ENCODE measurements around the gene YWHAH. TPM values are rescaled to one million over a fixed set of nuclear protein-coding genes. Genes with fewer than 3 reads are reported as not detected.

YWHAH gene
- total RNA-seq, 1 experiment from 2014 or later = 126 TPM

DNA sequence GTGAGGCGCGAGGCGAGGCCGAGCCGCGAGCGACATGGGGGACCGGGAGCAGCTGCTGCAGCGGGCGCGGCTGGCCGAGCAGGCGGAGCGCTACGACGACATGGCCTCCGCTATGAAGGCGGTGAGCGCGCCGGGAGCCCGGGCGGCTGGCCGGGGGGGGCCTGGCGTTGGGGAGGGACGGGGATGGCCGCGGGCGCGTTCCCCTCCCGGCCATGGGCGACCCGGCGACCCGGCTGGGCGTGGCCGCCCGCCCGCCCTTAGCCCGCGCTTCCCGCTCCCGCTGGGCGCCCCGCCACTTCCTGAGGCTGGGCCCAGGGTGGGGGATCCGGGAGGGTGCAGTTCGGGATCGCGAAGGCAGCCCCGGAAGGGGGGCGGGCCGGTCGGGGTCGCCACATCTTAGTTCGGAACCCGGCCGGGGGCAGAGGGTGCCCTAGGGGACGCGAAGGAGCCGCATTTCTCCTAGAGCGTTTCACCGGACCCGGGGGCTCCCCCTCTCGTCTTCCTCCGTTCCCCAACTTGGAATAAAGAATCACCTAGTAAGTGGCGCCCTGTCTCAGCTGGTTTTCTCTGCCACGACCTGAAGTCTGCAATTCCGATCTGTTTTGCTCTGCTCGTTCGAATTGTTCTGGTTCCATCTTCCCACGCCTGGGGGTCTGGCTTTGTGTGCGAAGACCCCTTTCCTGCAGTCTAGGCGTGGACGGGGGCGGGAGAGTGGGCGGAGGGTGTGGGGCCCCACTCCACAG, 536 bp downstream of the YWHAH start:
- in situ Hi-C loops (cut with HindIII; ENCODE audit: low sequenced_read_pairs) = no loop called here

GRCh38 chr22:31945443-31945855, 1.1 kb downstream of the YWHAH start:
- DNase-seq (ENCODE audit: low spot score) = no peak
- in situ Hi-C loops (cut with HindIII; ENCODE audit: low sequenced_read_pairs) = no loop called here

More for the DNA sequence above, 536 bp downstream of the YWHAH start:
- peak; percentile 38 for DNase-seq (ENCODE audit: low spot score)

DNA sequence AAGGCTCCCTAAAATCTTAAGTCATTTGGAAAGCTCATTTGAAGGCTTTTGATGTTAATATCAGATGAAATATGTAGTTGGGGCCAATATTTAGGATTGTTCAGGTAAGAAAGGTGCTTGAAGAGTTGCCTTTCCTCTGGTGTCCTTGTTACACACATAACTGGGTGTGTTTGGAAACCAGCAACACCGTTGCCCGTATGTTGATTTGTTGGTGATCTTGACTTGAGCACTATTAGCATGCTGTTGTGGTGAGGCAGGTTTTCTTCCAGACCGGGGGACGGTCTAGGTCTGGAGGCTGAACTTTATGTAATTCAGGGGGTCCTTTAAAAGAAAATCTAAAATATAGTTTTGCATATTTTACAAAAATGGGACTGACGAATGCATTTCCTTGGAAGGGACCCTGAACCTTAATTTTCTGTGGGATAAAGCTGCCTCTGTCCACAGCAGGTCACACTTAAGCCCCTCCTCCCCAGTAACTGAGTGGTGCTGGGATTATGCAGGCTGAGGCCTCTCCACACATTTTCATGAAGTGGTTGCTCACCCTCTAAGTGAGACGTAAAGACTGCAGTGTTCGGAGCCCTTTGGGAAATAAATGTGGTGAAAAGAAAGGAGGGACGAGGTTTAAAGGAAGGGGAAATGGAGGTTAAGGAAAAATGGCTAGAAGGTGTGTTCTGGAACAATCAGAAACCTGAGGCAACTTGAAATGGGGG, 1.8 kb downstream of the YWHAH start:
- in situ Hi-C loops (cut with HindIII; ENCODE audit: low sequenced_read_pairs) = no loop called here
- peak; percentile 74 for DNase-seq (ENCODE audit: low spot score)

DNA sequence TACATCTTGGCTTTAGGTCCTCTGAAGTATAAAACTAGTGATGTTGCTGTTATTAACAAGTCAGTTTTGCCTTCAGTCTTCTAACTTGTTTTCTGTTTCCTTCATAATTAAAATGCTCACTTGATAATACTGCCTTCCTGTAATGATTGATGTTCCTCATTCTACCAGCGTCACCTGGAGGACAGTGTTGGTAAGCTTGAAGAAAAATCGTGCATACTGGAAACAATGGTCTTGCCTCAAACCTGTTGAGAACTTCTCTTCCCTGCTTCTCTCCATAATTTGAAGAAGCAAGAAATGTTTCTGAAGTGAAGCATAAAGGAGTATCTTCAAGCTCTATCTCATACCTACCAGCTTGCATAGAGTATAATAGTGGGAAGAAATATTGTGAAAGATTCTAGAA, 3.0 kb downstream of the YWHAH start:
- in situ Hi-C loops (cut with HindIII; ENCODE audit: low sequenced_read_pairs) = no loop called here
- DNase-seq (ENCODE audit: low spot score) = peak; percentile 87

- no peak for DNase-seq (ENCODE audit: low spot score)
- in situ Hi-C loops (cut with HindIII; ENCODE audit: low sequenced_read_pairs) = no loop called here
Observed at GRCh38 chr22:31948002-31948401, 3.7 kb downstream of the YWHAH start.

DNA sequence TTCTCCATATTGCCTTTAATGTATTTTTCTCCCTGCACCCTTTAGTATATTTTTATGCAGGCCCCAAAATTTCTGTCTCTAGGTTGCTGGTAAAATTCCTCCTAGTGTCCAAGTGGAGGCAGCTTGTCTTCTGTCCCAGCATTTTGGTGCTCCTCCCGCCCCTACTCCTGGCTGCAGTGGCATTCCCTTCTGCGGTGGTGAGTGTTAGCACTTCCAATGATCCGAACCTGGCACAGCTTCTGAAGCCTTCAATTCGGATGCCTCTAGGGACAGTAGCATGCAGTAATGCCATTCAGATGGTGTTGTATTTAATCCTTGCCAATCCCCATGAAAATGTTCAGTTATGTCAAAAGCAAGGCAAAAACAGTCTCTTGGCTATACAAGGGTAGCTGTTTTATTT, 5.9 kb downstream of the YWHAH start:
- in situ Hi-C loops (cut with HindIII; ENCODE audit: low sequenced_read_pairs) = loop anchor here (10.0 to 25.0 kb wide), 2 partner anchors 135 to 238 kb away; no protein-coding TSS in a partner anchor

DNA sequence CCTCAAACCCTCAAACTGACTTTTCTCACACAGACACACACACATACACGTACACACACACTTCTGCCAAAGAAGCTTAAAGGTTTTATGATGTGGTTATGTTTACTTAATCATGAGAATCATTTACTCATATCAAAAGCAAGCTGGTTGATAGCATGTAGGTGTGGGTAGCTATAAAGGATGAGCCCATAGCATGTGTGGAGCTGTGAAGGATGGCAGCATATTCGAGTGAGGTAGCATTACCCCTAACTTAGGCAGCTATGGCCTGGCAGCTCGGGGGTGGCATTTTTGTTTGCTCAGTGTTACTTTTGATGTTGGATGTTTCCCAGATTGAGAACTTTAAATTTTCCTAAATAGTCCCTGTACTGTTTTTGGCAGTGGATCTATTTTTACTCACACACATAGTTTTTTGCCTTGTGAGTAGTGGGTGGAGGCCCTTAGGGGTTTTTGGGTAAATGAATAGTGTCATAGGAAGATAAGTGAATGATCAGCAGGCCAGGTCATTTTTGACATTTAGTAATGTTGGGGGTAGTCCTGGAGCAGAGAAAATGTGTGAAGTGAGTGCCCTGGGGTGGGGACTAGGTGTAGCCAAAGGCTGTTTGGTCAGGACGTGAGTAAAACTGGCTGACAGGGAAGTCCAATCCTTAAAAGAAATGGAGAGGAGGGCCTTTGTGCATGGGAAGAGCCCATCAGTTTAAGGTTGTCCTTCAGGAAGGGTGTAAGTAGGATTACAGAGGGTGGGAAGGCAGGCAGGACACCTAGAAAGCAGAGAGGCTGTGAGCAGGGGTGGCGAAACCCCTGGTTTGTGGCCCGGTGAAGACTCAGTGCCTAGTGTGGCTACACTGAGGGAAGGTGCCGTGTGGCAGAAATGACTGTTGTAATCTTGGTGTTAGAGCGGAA, 7.1 kb downstream of the YWHAH start:
- in situ Hi-C loops (cut with HindIII; ENCODE audit: low sequenced_read_pairs) = loop anchor here (10.0 to 25.0 kb wide), 2 partner anchors 137 to 239 kb away; no protein-coding TSS in a partner anchor

More for the DNA sequence above, 5.9 kb downstream of the YWHAH start:
- DNase-seq (ENCODE audit: low spot score) = peak; percentile 64

GRCh38 chr22:31952094-31952401, 7.7 kb downstream of the YWHAH start:
- in situ Hi-C loops (cut with HindIII; ENCODE audit: low sequenced_read_pairs) = loop anchor here (10.0 to 25.0 kb wide), 2 partner anchors 137 to 240 kb away; no protein-coding TSS in a partner anchor

More for the DNA sequence above, 7.1 kb downstream of the YWHAH start:
- DNase-seq (ENCODE audit: low spot score) = no peak

GRCh38 chr22:31952472-31952871, 8.1 kb downstream of the YWHAH start:
- no peak for DNase-seq (ENCODE audit: low spot score)
- in situ Hi-C loops (cut with HindIII; ENCODE audit: low sequenced_read_pairs) = loop anchor here (10.0 to 25.0 kb wide), 2 partner anchors 138 to 240 kb away; no protein-coding TSS in a partner anchor

More at GRCh38 chr22:31952094-31952401, 7.7 kb downstream of the YWHAH start:
- no peak for DNase-seq (ENCODE audit: low spot score)

DNA sequence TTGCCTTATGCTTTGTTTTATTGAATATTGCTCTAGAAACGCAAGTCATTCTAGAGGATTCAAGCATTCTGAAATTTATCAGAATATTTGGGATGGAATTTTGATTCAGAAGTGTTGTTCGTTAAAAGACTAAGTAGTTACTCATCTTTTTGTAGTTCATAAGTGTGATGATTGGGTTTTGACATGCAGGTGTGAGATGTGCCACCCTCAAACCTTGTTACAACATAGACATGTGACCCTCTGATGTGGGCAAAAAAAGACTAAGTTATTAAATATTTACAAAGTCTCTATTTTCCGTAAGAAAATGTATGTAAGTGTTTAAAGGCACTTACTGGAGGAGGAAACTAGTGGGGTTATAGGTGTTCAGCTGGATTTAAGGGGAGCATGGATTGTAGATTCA, 8.9 kb downstream of the YWHAH start:
- in situ Hi-C loops (cut with HindIII; ENCODE audit: low sequenced_read_pairs) = loop anchor here (10.0 to 25.0 kb wide), 2 partner anchors 138 to 241 kb away; no protein-coding TSS in a partner anchor
- DNase-seq (ENCODE audit: low spot score) = no peak

- DNase-seq (ENCODE audit: low spot score) = peak; percentile 43
- in situ Hi-C loops (cut with HindIII; ENCODE audit: low sequenced_read_pairs) = loop anchor here (10.0 to 25.0 kb wide), 2 partner anchors 140 to 243 kb away; no protein-coding TSS in a partner anchor
Observed at GRCh38 chr22:31954535-31955523, 10.5 kb downstream of the YWHAH start.

DNA sequence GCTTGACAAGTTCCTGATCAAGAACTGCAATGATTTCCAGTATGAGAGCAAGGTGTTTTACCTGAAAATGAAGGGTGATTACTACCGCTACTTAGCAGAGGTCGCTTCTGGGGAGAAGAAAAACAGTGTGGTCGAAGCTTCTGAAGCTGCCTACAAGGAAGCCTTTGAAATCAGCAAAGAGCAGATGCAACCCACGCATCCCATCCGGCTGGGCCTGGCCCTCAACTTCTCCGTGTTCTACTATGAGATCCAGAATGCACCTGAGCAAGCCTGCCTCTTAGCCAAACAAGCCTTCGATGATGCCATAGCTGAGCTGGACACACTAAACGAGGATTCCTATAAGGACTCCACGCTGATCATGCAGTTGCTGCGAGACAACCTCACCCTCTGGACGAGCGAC, 12.0 kb downstream of the YWHAH start:
- in situ Hi-C loops (cut with HindIII; ENCODE audit: low sequenced_read_pairs) = loop anchor here (10.0 to 25.0 kb wide), 2 partner anchors 142 to 244 kb away; no protein-coding TSS in a partner anchor

DNA sequence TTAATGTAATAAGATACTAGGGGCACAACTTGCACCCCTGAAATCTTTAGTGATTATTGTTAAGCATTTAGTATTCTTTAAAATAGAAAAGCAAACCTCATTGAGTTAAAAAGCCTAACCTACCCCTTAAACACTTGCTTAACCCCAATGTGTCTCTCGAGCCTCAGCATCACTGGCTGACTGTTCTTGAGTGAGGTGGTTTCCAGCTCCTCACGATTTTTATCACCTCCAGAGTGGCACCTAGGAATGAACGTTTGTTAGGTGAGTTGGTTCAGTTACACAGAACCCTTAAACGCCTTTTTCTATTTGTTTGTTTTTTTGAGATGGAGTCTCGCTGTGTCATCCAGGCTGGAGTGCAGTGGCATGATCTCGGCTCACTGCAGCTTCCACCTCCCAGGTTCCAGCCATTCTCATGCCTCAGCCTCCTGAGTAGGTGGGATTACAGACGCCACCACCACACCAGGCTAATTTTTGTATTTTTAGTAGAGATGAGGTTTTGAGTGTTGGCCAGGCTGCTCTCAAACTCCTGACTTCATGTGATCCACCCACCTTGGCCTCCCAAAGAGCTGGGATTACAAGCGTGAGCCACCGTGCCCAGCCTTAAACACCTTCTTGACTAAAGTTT, 13.7 kb downstream of the YWHAH start:
- DNase-seq (ENCODE audit: low spot score) = no peak
- in situ Hi-C loops (cut with HindIII; ENCODE audit: low sequenced_read_pairs) = loop anchor here (10.0 to 25.0 kb wide), 2 partner anchors 143 to 246 kb away; no protein-coding TSS in a partner anchor

More for the DNA sequence above, 12.0 kb downstream of the YWHAH start:
- DNase-seq (ENCODE audit: low spot score) = no peak

DNA sequence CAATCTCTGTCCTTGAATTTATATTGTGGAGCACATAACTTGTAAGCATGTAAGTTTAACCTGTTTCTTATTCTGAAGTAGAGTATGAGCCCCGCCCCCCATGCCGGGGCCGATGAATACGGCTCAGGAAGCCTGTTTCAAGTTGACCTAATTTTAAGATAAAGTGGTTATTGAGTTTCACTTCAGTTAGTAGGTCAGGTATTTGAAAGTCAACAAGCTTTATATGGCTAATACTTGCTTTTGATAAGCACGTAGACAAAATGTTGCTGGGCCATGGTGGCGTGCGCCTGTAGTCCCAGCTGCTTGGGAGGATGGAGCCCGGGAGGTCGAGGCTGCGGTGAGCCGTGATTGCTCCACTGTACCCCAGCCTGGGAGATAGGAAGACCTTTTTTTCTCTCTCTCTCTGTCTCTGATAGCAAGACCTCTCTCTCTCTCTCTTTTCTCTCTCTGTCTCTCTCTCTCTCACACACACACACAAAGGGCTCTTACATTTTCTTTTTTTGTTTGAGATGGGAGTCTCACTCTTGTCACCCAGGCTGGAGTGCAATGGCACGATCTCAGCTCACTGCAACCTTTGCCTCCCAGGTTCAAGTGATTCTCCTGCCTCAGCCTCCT, 14.4 kb downstream of the YWHAH start:
- DNase-seq (ENCODE audit: low spot score) = no peak
- in situ Hi-C loops (cut with HindIII; ENCODE audit: low sequenced_read_pairs) = loop anchor here (10.0 to 25.0 kb wide), 2 partner anchors 144 to 246 kb away; no protein-coding TSS in a partner anchor

- no peak for DNase-seq (ENCODE audit: low spot score)
- in situ Hi-C loops (cut with HindIII; ENCODE audit: low sequenced_read_pairs) = loop anchor here (10.0 to 25.0 kb wide), 2 partner anchors 206 to 248 kb away; partner anchors contain the start of genes DEPDC5 and PRR14L
Observed at GRCh38 chr22:31960767-31961166, 16.4 kb downstream of the YWHAH start.

DNA sequence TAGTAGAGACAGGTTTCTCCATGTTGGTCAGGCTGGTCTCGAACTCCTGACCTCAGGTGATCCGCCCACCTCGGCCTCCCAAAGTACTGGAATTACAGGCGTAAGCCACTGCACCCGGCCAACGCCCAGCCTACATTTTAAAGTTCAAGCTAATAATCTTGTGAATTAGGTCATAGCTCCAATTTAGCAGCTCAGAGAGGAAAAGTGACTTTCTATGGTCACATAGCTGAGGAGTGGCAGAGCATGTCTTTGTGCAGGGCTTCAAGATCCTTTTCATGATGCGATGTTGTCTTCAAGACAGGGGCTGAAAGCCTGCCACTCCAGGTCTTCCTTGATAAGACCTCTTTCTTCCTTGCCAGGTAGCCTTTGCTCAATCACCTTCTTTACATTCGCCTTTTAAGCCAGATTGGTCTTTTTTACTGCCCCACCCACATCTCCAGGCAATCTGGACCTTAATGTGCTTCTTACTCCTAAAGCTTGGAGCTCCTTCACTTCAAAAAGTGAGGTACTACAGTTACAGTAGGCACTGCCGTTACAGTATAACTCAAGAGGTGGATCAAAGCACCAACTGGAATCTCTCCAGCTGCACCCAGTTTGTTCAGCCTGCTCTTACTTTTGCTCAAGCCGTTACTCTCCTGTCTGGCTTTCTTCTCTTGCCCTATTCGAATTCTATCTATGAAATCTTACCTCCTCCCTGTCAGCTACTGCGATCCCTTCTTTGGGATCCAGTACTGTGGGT, 18.2 kb downstream of the YWHAH start:
- in situ Hi-C loops (cut with HindIII; ENCODE audit: low sequenced_read_pairs) = loop anchor here (10.0 to 25.0 kb wide), 2 partner anchors 208 to 250 kb away; partner anchors contain the start of genes DEPDC5 and PRR14L
- no peak for DNase-seq (ENCODE audit: low spot score)
